GM12875 (cell line): ENCODE results near the gene FUT1.

Experiments
- H3K4me3 ChIP-seq: one replicate; pipeline ENCODE4 v1.5.1; 2011; ENCODE audit warnings: low read depth, low read length, control low read depth
- TF ChIP-seq, protein P1 (sequence below): IDR thresholded peaks from 2 replicates; pipeline ENCODE4 v1.5.1; 2011; ENCODE audit warnings: low read depth, mild to moderate bottlenecking, control low read depth, inconsistent platforms, low read length, moderate library complexity, borderline replicate concordance; ENCODE audit not compliant: insufficient read depth

The FUT1 gene

DNA sequence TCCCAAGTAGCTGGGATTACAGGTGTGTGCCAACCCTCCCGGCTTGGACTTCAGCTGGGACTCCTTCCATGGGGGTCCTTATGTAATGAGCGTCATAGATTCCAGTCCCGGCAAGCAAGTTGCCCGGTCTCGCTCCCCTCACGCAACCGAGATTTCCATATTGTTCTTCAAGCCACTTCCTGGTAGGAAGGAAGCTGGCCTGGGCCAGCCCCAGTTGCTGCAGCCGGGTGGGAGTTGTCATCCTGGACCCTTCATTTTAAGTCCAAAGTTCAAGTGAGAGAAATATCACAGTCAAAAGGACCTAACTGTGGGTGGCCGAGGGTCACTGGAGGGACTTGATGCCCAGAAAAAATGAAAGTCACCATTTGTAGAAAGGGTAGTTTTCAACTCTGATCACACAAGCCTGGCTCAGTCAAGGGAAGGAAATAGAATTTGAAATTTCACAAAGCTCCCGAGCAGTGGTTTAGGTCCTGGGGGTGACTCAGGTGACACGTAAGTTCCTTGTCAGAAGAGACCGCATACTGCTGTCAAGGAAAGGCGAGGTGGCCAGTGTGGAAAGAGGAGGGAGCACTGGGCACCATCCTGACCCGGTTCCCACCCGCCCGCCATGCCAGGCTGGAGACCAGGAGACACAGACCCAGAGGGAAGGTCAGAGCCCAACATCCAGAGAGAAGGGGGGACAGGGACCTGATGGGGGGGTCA is 8.2 kb upstream of the FUT1 start:
- TF ChIP-seq, protein P1, sequence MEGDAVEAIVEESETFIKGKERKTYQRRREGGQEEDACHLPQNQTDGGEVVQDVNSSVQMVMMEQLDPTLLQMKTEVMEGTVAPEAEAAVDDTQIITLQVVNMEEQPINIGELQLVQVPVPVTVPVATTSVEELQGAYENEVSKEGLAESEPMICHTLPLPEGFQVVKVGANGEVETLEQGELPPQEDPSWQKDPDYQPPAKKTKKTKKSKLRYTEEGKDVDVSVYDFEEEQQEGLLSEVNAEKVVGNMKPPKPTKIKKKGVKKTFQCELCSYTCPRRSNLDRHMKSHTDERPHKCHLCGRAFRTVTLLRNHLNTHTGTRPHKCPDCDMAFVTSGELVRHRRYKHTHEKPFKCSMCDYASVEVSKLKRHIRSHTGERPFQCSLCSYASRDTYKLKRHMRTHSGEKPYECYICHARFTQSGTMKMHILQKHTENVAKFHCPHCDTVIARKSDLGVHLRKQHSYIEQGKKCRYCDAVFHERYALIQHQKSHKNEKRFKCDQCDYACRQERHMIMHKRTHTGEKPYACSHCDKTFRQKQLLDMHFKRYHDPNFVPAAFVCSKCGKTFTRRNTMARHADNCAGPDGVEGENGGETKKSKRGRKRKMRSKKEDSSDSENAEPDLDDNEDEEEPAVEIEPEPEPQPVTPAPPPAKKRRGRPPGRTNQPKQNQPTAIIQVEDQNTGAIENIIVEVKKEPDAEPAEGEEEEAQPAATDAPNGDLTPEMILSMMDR: no peak
- H3K4me3 ChIP-seq: no peak overlapping the region

DNA sequence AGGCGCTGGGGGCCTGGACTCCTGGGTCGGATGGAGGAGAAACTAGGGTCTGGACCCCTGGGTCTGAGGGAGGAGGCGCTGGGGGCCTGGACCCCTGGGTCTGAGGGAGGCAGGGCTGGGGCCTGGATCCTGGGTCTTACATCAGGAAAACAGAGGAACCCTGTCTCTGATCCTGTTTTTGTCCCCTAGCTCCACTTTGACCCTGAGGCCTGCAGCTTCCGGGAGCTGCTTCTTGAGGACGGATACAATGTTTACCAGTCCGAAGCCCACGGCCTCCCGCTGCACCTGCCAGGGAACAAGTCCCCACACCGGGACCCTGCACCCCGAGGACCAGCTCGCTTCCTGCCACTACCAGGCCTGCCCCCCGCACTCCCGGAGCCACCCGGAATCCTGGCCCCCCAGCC is 5.3 kb upstream of the FUT1 start:
- TF ChIP-seq, protein P1: no peak
- no peak overlapping the region for H3K4me3 ChIP-seq

DNA sequence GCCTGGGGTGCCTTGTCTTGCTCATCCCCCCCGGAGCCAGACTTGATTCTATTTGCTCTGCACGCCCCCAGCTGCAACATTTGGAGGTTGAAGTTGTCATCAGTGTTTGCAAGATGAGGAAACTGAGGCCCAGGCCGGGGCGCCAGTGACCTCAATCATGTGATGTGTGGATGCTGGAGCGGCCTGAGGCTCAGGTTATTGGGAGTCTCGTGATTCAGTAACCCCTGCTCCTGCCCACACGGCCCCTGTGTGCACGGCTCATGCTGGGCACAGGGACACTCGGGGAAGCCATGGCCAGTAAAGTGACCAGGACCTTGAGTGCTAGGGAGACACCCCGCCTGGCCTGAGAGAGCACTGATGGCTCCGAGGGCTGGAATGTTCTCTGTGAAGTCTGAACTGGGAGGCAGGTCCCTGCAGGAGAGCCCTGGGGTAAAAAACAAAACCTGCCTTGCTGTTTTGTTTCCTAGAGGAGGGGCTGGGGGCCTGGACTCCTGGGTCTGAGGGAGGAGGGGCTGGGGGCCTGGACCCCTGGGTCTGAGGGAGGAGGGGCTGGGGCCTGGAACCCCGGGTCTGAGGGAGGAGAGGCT is 4.7 kb upstream of the FUT1 start:
- H3K4me3 ChIP-seq: no peak overlapping the region
- TF ChIP-seq, protein P1: no peak

DNA sequence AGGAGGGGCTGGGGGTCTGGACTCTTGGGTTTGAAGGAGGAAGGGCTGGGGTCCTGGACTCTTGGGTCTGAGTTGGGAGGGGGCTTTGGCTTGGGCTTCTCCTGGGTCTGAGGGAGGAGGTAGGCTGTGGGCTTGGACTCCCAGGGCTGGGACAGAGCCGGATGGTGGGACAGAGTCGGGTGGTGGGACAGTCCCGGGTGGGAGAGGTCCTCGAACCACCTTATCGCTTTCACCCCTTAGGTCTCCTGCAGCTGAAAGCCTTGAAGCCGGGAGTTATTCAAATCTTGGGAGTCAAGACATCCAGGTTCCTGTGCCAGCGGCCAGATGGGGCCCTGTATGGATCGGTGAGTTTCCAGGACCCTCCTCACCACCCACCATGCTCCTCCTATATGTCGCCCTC is 4.2 kb upstream of the FUT1 start:
- H3K4me3 ChIP-seq: no peak overlapping the region
- TF ChIP-seq, protein P1: no peak

DNA sequence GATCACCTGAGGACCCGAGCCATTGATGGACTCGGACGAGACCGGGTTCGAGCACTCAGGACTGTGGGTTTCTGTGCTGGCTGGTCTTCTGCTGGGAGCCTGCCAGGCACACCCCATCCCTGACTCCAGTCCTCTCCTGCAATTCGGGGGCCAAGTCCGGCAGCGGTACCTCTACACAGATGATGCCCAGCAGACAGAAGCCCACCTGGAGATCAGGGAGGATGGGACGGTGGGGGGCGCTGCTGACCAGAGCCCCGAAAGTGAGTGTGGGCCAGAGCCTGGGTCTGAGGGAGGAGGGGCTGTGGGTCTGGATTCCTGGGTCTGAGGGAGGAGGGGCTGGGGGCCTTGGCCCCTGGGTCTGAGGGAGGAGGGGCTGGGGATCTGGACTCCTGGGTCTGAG is 3.8 kb upstream of the FUT1 start:
- TF ChIP-seq, protein P1: no peak
- H3K4me3 ChIP-seq: no peak overlapping the region

DNA sequence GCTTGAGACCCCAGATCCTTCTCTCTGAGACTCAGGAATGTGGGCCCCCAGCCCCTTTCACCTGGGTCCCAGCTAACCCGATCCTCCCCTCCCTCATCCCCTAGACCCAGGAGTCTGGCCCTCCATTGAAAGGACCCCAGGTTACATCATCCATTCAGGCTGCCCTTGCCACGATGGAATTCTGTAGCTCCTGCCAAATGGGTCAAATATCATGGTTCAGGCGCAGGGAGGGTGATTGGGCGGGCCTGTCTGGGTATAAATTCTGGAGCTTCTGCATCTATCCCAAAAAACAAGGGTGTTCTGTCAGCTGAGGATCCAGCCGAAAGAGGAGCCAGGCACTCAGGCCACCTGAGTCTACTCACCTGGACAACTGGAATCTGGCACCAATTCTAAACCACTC is 3.3 kb upstream of the FUT1 start:
- TF ChIP-seq, protein P1: no peak
- no peak overlapping the region for H3K4me3 ChIP-seq

DNA sequence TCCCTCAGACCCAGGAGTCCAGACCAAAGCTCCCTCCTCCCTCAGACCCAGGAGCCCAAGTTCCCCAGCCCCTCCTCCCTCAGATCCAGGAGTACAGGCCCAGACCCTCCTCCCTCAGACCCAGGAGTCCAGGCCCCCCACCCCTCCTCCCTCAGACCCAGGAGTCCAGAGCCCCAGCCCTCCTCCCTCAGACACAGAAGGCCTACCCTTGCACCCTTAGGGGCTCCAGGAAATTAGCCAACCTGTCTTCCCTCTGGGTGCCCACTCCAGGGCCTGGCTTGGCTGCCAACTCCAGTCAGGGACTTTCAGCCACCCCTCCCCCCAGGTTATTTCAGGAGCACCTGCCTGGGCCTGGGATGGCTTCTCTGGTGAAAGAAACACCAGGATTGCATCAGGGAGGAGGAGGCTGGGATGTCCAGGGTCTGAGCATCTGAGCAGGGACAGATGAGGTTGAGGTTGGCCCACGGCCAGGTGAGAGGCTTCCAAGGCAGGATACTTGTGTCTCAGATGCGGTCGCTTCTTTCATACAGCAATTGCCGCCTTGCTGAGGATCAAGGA is 2.7 kb upstream of the FUT1 start, which contains the start of gene FGF21:
Gene FGF21, plus strand, starts transcription at position 441 of the 558 bp plus-strand sequence. CDS start 713 bp downstream, outside the sequence.
- H3K4me3 ChIP-seq: no peak within 1 kb of the TSS
- TF ChIP-seq, protein P1: no peak
